HEK293T (cell line): ENCODE data around the gene CDCA3.

ENCODE experiments used
- ARNT ChIP-seq: fragments of 450-650 bp; IDR thresholded peaks from 2 replicates; pipeline ENCODE4 v1.6.1; 2017; ENCODE audit warnings: mild to moderate bottlenecking
- BHLHE40 ChIP-seq: fragments of 450-650 bp; IDR thresholded peaks from 2 replicates; pipeline ENCODE4 v1.6.1; 2016; ENCODE audit warnings: mild to moderate bottlenecking, moderate library complexity, borderline replicate concordance
- CTBP1 ChIP-seq: fragments of 450-650 bp; IDR thresholded peaks from 2 replicates; pipeline ENCODE4 v1.6.1; 2016; ENCODE audit warnings: borderline replicate concordance
- ELF4 ChIP-seq: fragments of 450-650 bp; IDR thresholded peaks from 2 replicates; pipeline ENCODE4 v1.6.1; 2017; ENCODE audit warnings: antibody characterized with exemption
- FOXA1 ChIP-seq: fragments of 450-650 bp; IDR thresholded peaks from 2 replicates; pipeline ENCODE4 v1.6.1; 2016; ENCODE audit warnings: mild to moderate bottlenecking
- FOXK2 ChIP-seq: fragments of 450-650 bp; IDR thresholded peaks from 2 replicates; pipeline ENCODE4 v1.6.1; 2016; ENCODE audit warnings: mild to moderate bottlenecking
- FOXM1 ChIP-seq: fragments of 450-650 bp; IDR thresholded peaks from 2 replicates; pipeline ENCODE4 v1.6.1; 2017; ENCODE audit warnings: mild to moderate bottlenecking, borderline replicate concordance
- HDGF ChIP-seq: fragments of 450-650 bp; IDR thresholded peaks from 2 replicates; pipeline ENCODE4 v1.6.1; 2017; ENCODE audit warnings: antibody characterized with exemption, borderline replicate concordance
- NFRKB ChIP-seq: fragments of 450-650 bp; IDR thresholded peaks from 2 replicates; pipeline ENCODE4 v1.6.1; 2016; ENCODE audit warnings: mild to moderate bottlenecking, moderate library complexity
- PKNOX1 ChIP-seq: fragments of 450-650 bp; IDR thresholded peaks from 2 replicates; pipeline ENCODE4 v1.6.1; 2016
- SP1 ChIP-seq: fragments of 450-650 bp; IDR thresholded peaks from 2 replicates; pipeline ENCODE4 v1.6.1; 2017
- SUZ12 ChIP-seq: fragments of 450-650 bp; IDR thresholded peaks from 2 replicates; pipeline ENCODE4 v1.6.1; 2016; ENCODE audit warnings: mild to moderate bottlenecking
- TARDBP ChIP-seq: fragments of 450-650 bp; IDR thresholded peaks from 2 replicates; pipeline ENCODE4 v1.6.1; 2016
- ZNF384 ChIP-seq: fragments of 450-650 bp; IDR thresholded peaks from 2 replicates; pipeline ENCODE4 v1.6.1; 2016

- no peak for TF ChIP-seq TARDBP
- TF ChIP-seq CTBP1: no peak
- TF ChIP-seq ELF4: no peak
- TF ChIP-seq PKNOX1: no peak
- no peak for TF ChIP-seq BHLHE40
- no peak for TF ChIP-seq FOXA1
- no peak for TF ChIP-seq HDGF
- TF ChIP-seq ZNF384: no peak
- TF ChIP-seq FOXM1: no peak
- TF ChIP-seq NFRKB: no peak
- no peak for TF ChIP-seq SUZ12
- no peak for TF ChIP-seq ARNT
- TF ChIP-seq SP1: no peak
- TF ChIP-seq FOXK2: no peak
These were observed 7.7 kb upstream of the CDCA3 start for GRCh38 chr12:6858799-6859198.
